BJ (cell line): ENCODE measurements around the gene CEBPE. TPM values are rescaled to one million over a fixed set of nuclear protein-coding genes. Genes with fewer than 3 reads are reported as not detected.

ENCODE experiments used
- CTCF ChIA-PET: fragments of 350-600 bp; formaldehyde crosslinking; extraction: SDS; loops from one replicate; lab custom pipeline; 2021; ENCODE audit warnings: antibody characterized with exemption, inconsistent platforms; lab: Yijun Ruan, JAX
- POLR2A ChIA-PET: fragments of 300-600 bp; sonication (Branson Sonifier 250); formaldehyde crosslinking; extraction: SDS; loops from one replicate; lab custom pipeline; 2021; ENCODE audit warnings: antibody characterized with exemption; lab: Charles Lee
- DNase-seq: peaks from one replicate; pipeline ENCODE4 v3.0.0-alpha.2; 2011; ENCODE audit warnings: low read depth
- H3K27me3 ChIP-seq: 2 replicates; pipeline ENCODE4 v1.6.0; 2011; ENCODE audit warnings: low read length; ENCODE audit not compliant: control insufficient read depth, insufficient read depth
- H3K36me3 ChIP-seq: 2 replicates; pipeline ENCODE4 v1.5.1; 2011; ENCODE audit warnings: low read length; ENCODE audit not compliant: control insufficient read depth, insufficient read depth
- H3K4me3 ChIP-seq: 2 replicates; pipeline ENCODE4 v1.5.1; 2011; ENCODE audit warnings: low read depth, mild to moderate bottlenecking, control low read depth, low read length
- CTCF ChIP-seq: IDR thresholded peaks from 2 replicates; pipeline ENCODE4 v1.5.1; 2011; ENCODE audit warnings: low read depth, mild to moderate bottlenecking, control low read depth, inconsistent platforms, low read length, moderate library complexity; ENCODE audit not compliant: insufficient read depth
- polyA plus RNA-seq: library from polyadenylated mRNA; depleted of rRNA; stranded (reverse); fragments of >200 nt; gene quantifications from 2 replicates; pipeline ENCODE4 v1.2.3, GENCODE V29; 2011; rRNA removed
- small RNA-seq: library from RNA; depleted of rRNA; stranded (forward); fragments of <200 nt; gene quantifications from one replicate; pipeline ENCODE3, GENCODE V24; 2012; ENCODE audit warnings: low replicate concordance, low read depth; ENCODE audit not compliant: insufficient read length

Gene CEBPE
- polyA plus RNA-seq, 1 experiment = not detected

GRCh38 chr14:23067847-23068788 lies 50.9 kb downstream of the CEBPE start:
- no peak overlapping the region for H3K4me3 ChIP-seq
- CTCF ChIA-PET = interaction anchor here (0.6 to 4.7 kb wide), 41 partner anchors 11 to 210 kb away, joined by 3 to 144 read pairs (median 5); partner anchors contain the start of genes ACIN1, AJUBA, C14orf119 and CDH24
- TF ChIP-seq CTCF = no peak
- POLR2A ChIA-PET = interaction anchor here (1.0 to 1.3 kb wide), 3 partner anchors 11 to 42 kb away, joined by 4 to 7 read pairs (median 5); partner anchors contain the start of genes ACIN1 and C14orf119
- DNase-seq = no peak
- H3K27me3 ChIP-seq = no peaks in the 10 kb centered on the region
- H3K36me3 ChIP-seq = peaks cover 30% of the 10 kb centered on the region

Small RNA genes lying within 50 kb of the gene (small RNA-seq; reads per million reads assigned to genes)
- not detected for gene RNU6-1138P

Other genes with a start within 250 kb of the CEBPE start
- gene LRP10, start 247.5 kb downstream of the CEBPE start, polyA plus RNA-seq = 124 and 308 TPM in 2 replicates
- 0.05 and 0.10 TPM in 2 replicates for gene REM2, start 236.0 kb downstream of the CEBPE start, polyA plus RNA-seq
- gene RBM23, start 200.1 kb downstream of the CEBPE start, polyA plus RNA-seq = 54.1 and 60.9 TPM in 2 replicates
- 128 and 152 TPM in 2 replicates for gene PRMT5, start 189.9 kb downstream of the CEBPE start, polyA plus RNA-seq
- gene HAUS4, start 162.2 kb downstream of the CEBPE start, polyA plus RNA-seq = 23.5 and 26.4 TPM in 2 replicates
- 94.7 and 109 TPM in 2 replicates for gene AJUBA, start 136.7 kb downstream of the CEBPE start, polyA plus RNA-seq
- 9.1 and 14.7 TPM in 2 replicates for gene C14orf93, start 109.1 kb downstream of the CEBPE start, polyA plus RNA-seq
- 257 and 304 TPM in 2 replicates for gene PSMB5, start 84.4 kb downstream of the CEBPE start, polyA plus RNA-seq
- not detected in 2 replicates for gene PSMB11, start 77.0 kb downstream of the CEBPE start, polyA plus RNA-seq
- gene CDH24, start 61.7 kb downstream of the CEBPE start, polyA plus RNA-seq = 9.0 and 14.8 TPM in 2 replicates
- gene ACIN1, start 24.1 kb downstream of the CEBPE start, polyA plus RNA-seq = 120 and 123 TPM in 2 replicates
- 104 and 112 TPM in 2 replicates for gene C14orf119, start 23.8 kb downstream of the CEBPE start, polyA plus RNA-seq
- gene CIROP, start 14.3 kb downstream of the CEBPE start, polyA plus RNA-seq = 0.05 and 0.07 TPM in 2 replicates
- gene SLC7A8, start 64.4 kb upstream of the CEBPE start, polyA plus RNA-seq = 2.8 and 4.6 TPM in 2 replicates
- not detected in 2 replicates for gene RNF212B, start 118.7 kb upstream of the CEBPE start, polyA plus RNA-seq
- 11.9 and 16.0 TPM in 2 replicates for gene HOMEZ, start 166.9 kb upstream of the CEBPE start, polyA plus RNA-seq
- 2.5 and 2.8 TPM in 2 replicates for gene PPP1R3E, start 183.6 kb upstream of the CEBPE start, polyA plus RNA-seq
- 26.5 and 27.9 TPM in 2 replicates for gene BCL2L2, start 187.6 kb upstream of the CEBPE start, polyA plus RNA-seq
- gene PABPN1, start 202.2 kb upstream of the CEBPE start, polyA plus RNA-seq = 119 and 143 TPM in 2 replicates
- 9.0 and 14.0 TPM in 2 replicates for gene SLC22A17, start 233.6 kb upstream of the CEBPE start, polyA plus RNA-seq
- gene EFS, start 245.9 kb upstream of the CEBPE start, polyA plus RNA-seq = 1.5 and 2.7 TPM in 2 replicates